SH-SY5Y (cell line): ENCODE results near the gene PRKCH.

Experiments used
- GATA2 ChIP-seq: IDR thresholded peaks from 2 replicates; pipeline ENCODE4 v1.6.1; 2011; ENCODE audit warnings: mild to moderate bottlenecking, low read depth, low read length
- GATA3 ChIP-seq: IDR thresholded peaks from 2 replicates; pipeline ENCODE4 v1.6.1; 2011; ENCODE audit warnings: low read depth, mild to moderate bottlenecking, low read length, moderate library complexity

DNA sequence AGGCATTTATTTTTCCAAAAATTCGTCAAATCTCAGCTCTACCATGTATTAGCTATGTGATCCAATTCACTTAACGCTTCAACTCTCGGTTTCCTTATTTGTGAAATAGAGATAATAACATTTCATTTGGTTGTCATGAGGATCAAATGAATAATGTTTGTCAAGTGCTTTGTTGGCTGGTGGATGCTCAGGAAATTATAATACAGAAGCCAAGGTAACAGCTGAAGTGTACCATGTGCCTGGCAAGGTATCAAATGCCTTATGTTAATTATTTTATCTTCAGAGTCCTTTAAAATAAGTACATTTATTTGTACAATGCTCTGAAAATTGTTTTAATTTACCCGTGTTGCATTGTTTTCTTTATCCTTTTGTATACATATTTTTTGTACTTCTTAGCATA is 6.1 kb upstream of the PRKCH start:
- TF ChIP-seq GATA2 (no peak), GATA3 (no peak)
